ENCODE results near the gene INTS4.

Gene INTS4

GRCh38 chr11:77868744-77869143 is 125.7 kb downstream of the INTS4 start (continued):
- TF ChIP-seq INSM2 (tag by site-specific recombination; IDR thresholded peaks at IDR 0.05), result no peak
- TF ChIP-seq, protein P1, sequence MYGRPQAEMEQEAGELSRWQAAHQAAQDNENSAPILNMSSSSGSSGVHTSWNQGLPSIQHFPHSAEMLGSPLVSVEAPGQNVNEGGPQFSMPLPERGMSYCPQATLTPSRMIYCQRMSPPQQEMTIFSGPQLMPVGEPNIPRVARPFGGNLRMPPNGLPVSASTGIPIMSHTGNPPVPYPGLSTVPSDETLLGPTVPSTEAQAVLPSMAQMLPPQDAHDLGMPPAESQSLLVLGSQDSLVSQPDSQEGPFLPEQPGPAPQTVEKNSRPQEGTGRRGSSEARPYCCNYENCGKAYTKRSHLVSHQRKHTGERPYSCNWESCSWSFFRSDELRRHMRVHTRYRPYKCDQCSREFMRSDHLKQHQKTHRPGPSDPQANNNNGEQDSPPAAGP (tag by site-specific recombination; IDR thresholded peaks at IDR 0.05), result no peak
- TF ChIP-seq ZFP69B (tag by site-specific recombination; IDR thresholded peaks at IDR 0.05), result no peak

DNA sequence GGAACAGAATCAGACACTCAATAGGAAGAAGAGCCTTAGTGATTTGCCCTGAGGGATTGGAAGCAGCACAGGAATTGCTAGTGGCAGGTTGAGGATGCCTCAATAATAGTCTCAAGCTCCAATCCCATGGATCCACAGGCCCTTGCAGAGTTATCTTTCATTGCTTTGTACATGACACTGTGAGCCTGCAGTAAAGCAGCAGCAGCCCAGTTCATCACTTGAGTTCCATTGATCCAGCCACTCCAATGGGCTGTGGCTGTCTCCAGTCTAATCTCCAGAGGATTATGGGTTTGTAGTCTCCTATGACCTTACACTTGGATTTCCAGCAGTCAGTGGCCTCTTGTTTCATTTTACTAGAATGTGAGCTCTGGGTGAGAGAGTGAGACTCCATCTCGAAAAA is 128.1 kb downstream of the INTS4 start:
- ChIA-PET POLR2A (no interaction called here), CTCF (interaction anchor here (1.1 kb wide), 1 partner anchor 318 kb away, joined by 4 read pairs; no protein-coding TSS in a partner anchor)
- no peak overlapping the region for H3K4me3 ChIP-seq (ENCODE audit: low read depth, low read length)

GRCh38 chr11:77865805-77866204 is 128.7 kb downstream of the INTS4 start:
- no peak overlapping the region for H3K27ac ChIP-seq (ENCODE audit: extremely low read depth, low read depth, low read length)
- no peaks in the 10 kb centered on the region for H3K9me3 ChIP-seq (ENCODE audit: control insufficient read depth, insufficient read depth, low read depth, low read length)
- ChIA-PET CTCF (interaction anchor here (1.1 to 1.5 kb wide), 2 partner anchors 9 to 318 kb away, joined by 4 read pairs; no protein-coding TSS in a partner anchor), POLR2A (no interaction called here)
- peaks cover 0 to 13% of the 10 kb centered on the region in 2 experiments; a peak in 1 of 3 replicates for H3K36me3 ChIP-seq (ENCODE audit: control insufficient read depth in 2 of 2, insufficient read depth in 1 of 2, low read length in 2 of 2)
- no peaks in the 10 kb centered on the region for H3K4me1 ChIP-seq (ENCODE audit: control insufficient read depth, insufficient read depth, low read length)
- H3K4me3 ChIP-seq (ENCODE audit: low read depth, low read length), result no peak overlapping the region
- TF ChIP-seq, protein P2, sequence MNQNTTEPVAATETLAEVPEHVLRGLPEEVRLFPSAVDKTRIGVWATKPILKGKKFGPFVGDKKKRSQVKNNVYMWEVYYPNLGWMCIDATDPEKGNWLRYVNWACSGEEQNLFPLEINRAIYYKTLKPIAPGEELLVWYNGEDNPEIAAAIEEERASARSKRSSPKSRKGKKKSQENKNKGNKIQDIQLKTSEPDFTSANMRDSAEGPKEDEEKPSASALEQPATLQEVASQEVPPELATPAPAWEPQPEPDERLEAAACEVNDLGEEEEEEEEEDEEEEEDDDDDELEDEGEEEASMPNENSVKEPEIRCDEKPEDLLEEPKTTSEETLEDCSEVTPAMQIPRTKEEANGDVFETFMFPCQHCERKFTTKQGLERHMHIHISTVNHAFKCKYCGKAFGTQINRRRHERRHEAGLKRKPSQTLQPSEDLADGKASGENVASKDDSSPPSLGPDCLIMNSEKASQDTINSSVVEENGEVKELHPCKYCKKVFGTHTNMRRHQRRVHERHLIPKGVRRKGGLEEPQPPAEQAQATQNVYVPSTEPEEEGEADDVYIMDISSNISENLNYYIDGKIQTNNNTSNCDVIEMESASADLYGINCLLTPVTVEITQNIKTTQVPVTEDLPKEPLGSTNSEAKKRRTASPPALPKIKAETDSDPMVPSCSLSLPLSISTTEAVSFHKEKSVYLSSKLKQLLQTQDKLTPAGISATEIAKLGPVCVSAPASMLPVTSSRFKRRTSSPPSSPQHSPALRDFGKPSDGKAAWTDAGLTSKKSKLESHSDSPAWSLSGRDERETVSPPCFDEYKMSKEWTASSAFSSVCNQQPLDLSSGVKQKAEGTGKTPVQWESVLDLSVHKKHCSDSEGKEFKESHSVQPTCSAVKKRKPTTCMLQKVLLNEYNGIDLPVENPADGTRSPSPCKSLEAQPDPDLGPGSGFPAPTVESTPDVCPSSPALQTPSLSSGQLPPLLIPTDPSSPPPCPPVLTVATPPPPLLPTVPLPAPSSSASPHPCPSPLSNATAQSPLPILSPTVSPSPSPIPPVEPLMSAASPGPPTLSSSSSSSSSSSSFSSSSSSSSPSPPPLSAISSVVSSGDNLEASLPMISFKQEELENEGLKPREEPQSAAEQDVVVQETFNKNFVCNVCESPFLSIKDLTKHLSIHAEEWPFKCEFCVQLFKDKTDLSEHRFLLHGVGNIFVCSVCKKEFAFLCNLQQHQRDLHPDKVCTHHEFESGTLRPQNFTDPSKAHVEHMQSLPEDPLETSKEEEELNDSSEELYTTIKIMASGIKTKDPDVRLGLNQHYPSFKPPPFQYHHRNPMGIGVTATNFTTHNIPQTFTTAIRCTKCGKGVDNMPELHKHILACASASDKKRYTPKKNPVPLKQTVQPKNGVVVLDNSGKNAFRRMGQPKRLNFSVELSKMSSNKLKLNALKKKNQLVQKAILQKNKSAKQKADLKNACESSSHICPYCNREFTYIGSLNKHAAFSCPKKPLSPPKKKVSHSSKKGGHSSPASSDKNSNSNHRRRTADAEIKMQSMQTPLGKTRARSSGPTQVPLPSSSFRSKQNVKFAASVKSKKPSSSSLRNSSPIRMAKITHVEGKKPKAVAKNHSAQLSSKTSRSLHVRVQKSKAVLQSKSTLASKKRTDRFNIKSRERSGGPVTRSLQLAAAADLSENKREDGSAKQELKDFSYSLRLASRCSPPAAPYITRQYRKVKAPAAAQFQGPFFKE (tag by site-specific recombination; IDR thresholded peaks at IDR 0.05; ENCODE audit: borderline replicate concordance), result no peak
- TF ChIP-seq ZNF629 (tag by site-specific recombination; IDR thresholded peaks at IDR 0.05) (no peak), GLIS1 (tag by site-specific recombination; IDR thresholded peaks at IDR 0.05) (no peak), ZNF660 (tag by site-specific recombination; IDR thresholded peaks at IDR 0.05) (0 out of 2 replicates have a peak, but pooled peaks have one; percentile 29), ZNF391 (tag by site-specific recombination; IDR thresholded peaks at IDR 0.05; ENCODE audit: borderline replicate concordance, low read depth) (no peak)
- TF ChIP-seq, protein P3, sequence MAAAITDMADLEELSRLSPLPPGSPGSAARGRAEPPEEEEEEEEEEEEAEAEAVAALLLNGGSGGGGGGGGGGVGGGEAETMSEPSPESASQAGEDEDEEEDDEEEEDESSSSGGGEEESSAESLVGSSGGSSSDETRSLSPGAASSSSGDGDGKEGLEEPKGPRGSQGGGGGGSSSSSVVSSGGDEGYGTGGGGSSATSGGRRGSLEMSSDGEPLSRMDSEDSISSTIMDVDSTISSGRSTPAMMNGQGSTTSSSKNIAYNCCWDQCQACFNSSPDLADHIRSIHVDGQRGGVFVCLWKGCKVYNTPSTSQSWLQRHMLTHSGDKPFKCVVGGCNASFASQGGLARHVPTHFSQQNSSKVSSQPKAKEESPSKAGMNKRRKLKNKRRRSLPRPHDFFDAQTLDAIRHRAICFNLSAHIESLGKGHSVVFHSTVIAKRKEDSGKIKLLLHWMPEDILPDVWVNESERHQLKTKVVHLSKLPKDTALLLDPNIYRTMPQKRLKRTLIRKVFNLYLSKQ (tag by site-specific recombination; IDR thresholded peaks at IDR 0.05; ENCODE audit: borderline replicate concordance), result no peak

More for the DNA sequence above, 128.1 kb downstream of the INTS4 start:
- no peaks in the 10 kb centered on the region for H3K9me3 ChIP-seq (ENCODE audit: control insufficient read depth, insufficient read depth, low read depth, low read length)
- no peaks in the 10 kb centered on the region for H3K4me1 ChIP-seq (ENCODE audit: control insufficient read depth, insufficient read depth, low read length)
- TF ChIP-seq ZNF391 (tag by site-specific recombination; IDR thresholded peaks at IDR 0.05; ENCODE audit: borderline replicate concordance, low read depth) (no peak), ZNF621 (tag by site-specific recombination; IDR thresholded peaks at IDR 0.05) (no peak), ZNF830 (tag by site-specific recombination; IDR thresholded peaks at IDR 0.05; ENCODE audit: low read depth) (no peak), KLF7 (tag by site-specific recombination; IDR thresholded peaks at IDR 0.05; ENCODE audit: borderline replicate concordance) (no peak), ZNF311 (tag by site-specific recombination; IDR thresholded peaks at IDR 0.05; ENCODE audit: borderline replicate concordance) (no peak), ZNF138 (tag by site-specific recombination; IDR thresholded peaks at IDR 0.05; ENCODE audit: borderline replicate concordance) (no peak), MEIS1 (CRISPR knock-in tag; IDR thresholded peaks at IDR 0.05; ENCODE audit: borderline replicate concordance) (no peak), ZNF488 (tag by site-specific recombination; IDR thresholded peaks at IDR 0.05) (no peak)
- TF ChIP-seq, protein P4, sequence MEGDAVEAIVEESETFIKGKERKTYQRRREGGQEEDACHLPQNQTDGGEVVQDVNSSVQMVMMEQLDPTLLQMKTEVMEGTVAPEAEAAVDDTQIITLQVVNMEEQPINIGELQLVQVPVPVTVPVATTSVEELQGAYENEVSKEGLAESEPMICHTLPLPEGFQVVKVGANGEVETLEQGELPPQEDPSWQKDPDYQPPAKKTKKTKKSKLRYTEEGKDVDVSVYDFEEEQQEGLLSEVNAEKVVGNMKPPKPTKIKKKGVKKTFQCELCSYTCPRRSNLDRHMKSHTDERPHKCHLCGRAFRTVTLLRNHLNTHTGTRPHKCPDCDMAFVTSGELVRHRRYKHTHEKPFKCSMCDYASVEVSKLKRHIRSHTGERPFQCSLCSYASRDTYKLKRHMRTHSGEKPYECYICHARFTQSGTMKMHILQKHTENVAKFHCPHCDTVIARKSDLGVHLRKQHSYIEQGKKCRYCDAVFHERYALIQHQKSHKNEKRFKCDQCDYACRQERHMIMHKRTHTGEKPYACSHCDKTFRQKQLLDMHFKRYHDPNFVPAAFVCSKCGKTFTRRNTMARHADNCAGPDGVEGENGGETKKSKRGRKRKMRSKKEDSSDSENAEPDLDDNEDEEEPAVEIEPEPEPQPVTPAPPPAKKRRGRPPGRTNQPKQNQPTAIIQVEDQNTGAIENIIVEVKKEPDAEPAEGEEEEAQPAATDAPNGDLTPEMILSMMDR (tag by site-specific recombination; IDR thresholded peaks at IDR 0.05), result no peak
- TF ChIP-seq, protein P3 (tag by site-specific recombination; IDR thresholded peaks at IDR 0.05; ENCODE audit: borderline replicate concordance), result no peak
- no peak overlapping the region for H3K27ac ChIP-seq (ENCODE audit: extremely low read depth, low read depth, low read length)
- H3K36me3 ChIP-seq (ENCODE audit: control insufficient read depth in 2 of 2, insufficient read depth in 1 of 2, low read length in 2 of 2), result peaks cover 0 to 15% of the 10 kb centered on the region in 2 experiments; a peak in 1 of 3 replicates
